RWPE2 (cell line): ENCODE measurements around the gene KIAA1755.

Experiments
- ATAC-seq: fragments of 200-7000 bp; cut with Tn5 transposase; 3 replicates; pipeline ENCODE4 v1.9.1; 2021; ENCODE audit warnings: low read depth
- DNase-seq: peaks from one replicate; pipeline ENCODE4 v3.0.0-alpha.2; 2020; ENCODE audit warnings: low spot score
- H3K27ac ChIP-seq: fragments of 450-650 bp; 2 replicates; pipeline ENCODE4 v1.5.1; 2017; ENCODE audit warnings: mild to moderate bottlenecking; ENCODE audit not compliant: poor library complexity, severe bottlenecking
- H3K27me3 ChIP-seq: fragments of 250-450 bp; sonication (Bioruptor Pico); 2 replicates; pipeline ENCODE4 v1.5.1; 2021; ENCODE audit warnings: mild to moderate bottlenecking, moderate library complexity; ENCODE audit not compliant: insufficient read depth, poor library complexity, severe bottlenecking
- H3K36me3 ChIP-seq: fragments of 250-450 bp; sonication (Bioruptor Pico); 2 replicates; pipeline ENCODE4 v1.5.1; 2020; ENCODE audit warnings: low read depth, mild to moderate bottlenecking, moderate library complexity
- H3K4me1 ChIP-seq: fragments of 250-450 bp; sonication (Bioruptor Pico); 2 replicates; pipeline ENCODE4 v1.5.1; 2021; ENCODE audit warnings: mild to moderate bottlenecking, moderate library complexity; ENCODE audit not compliant: insufficient read depth, poor library complexity, severe bottlenecking
- H3K4me3 ChIP-seq: fragments of 250-450 bp; sonication (Bioruptor Pico); 2 replicates; pipeline ENCODE4 v1.5.1; 2021; ENCODE audit warnings: mild to moderate bottlenecking, moderate library complexity; ENCODE audit not compliant: severe bottlenecking
- H3K9me3 ChIP-seq: fragments of 250-450 bp; sonication (Bioruptor Pico); 2 replicates; pipeline ENCODE4 v1.5.1; 2021; ENCODE audit warnings: mild to moderate bottlenecking, moderate library complexity; ENCODE audit not compliant: severe bottlenecking
- CTCF ChIP-seq: fragments of 450-650 bp; IDR thresholded peaks from one replicate; pipeline ENCODE4 v1.5.1; 2017; ENCODE audit warnings: mild to moderate bottlenecking, moderate library complexity; ENCODE audit not compliant: poor library complexity, severe bottlenecking

KIAA1755 gene

GRCh38 chr20:38207621-38208020, 52.9 kb downstream of the KIAA1755 start:
- Histone ChIP-seq H3K4me1 (peaks cover 16% of the 10 kb centered on the region), H3K27ac (no peak overlapping the region), H3K27me3 (no peaks in the 10 kb centered on the region), H3K9me3 (no peaks in the 10 kb centered on the region), H3K36me3 (no peaks in the 10 kb centered on the region), H3K4me3 (no peak overlapping the region)
- TF ChIP-seq CTCF = no peak
- ATAC-seq (no peak), DNase-seq (no peak)

DNA sequence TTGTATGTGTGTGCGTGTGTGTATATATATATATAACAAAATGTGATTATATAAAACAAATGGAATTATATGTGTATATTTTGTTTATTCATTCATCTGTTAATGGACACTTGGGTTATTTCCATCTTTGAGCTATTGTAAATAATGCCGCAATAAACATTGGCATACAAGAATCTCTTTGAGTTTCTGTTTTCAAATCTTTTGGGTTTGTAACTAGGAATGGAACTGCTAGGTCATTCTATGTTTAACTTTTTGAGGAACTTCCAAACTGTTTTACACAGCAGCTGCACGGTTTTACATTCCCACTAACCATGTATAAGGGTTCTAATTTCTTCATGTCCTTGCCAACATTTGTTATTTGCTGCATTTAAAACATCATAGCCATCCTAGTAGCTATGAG, 55.5 kb downstream of the KIAA1755 start:
- ATAC-seq (no peak), DNase-seq (no peak)
- H3K27ac ChIP-seq = no peak overlapping the region
- no peaks in the 10 kb centered on the region for H3K27me3 ChIP-seq
- H3K36me3 ChIP-seq = no peaks in the 10 kb centered on the region
- no peaks in the 10 kb centered on the region for H3K9me3 ChIP-seq
- no peak for TF ChIP-seq CTCF
- no peak overlapping the region for H3K4me3 ChIP-seq
- peaks cover 14% of the 10 kb centered on the region for H3K4me1 ChIP-seq

DNA sequence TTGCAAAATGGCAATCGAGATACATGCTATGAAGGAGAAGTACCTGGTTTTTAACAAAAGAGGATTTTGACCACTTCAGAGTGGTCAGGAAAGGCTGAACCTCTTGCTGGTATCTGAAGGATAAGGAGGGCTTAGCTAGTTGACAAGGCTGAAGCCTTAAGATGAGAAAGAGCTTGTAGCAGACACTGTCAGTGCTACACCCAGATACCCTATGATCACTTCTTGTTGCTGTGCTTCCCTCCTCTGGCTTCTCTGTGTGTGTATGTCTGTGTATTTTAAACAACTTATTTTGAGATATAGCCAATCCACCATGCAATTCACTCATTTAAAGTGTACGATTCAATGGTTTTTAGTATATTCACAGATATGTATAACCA, 56.6 kb downstream of the KIAA1755 start:
- Histone ChIP-seq H3K4me1 (peaks cover 13% of the 10 kb centered on the region), H3K9me3 (no peaks in the 10 kb centered on the region), H3K36me3 (no peaks in the 10 kb centered on the region), H3K4me3 (no peak overlapping the region), H3K27ac (peak overlapping the region; percentile 74), H3K27me3 (no peaks in the 10 kb centered on the region)
- ATAC-seq = no peak
- TF ChIP-seq CTCF = no peak
- DNase-seq = no peak

- DNase-seq = peak; percentile 75
- H3K4me1 ChIP-seq = peaks cover 18% of the 10 kb centered on the region
- no peaks in the 10 kb centered on the region for H3K9me3 ChIP-seq
- H3K4me3 ChIP-seq = no peak overlapping the region
- no peak for TF ChIP-seq CTCF
- no peaks in the 10 kb centered on the region for H3K36me3 ChIP-seq
- peak overlapping the region; percentile 74 for H3K27ac ChIP-seq
- no peaks in the 10 kb centered on the region for H3K27me3 ChIP-seq
- no peak for ATAC-seq
These were observed 57.1 kb downstream of the KIAA1755 start for GRCh38 chr20:38203337-38203980.

GRCh38 chr20:38202982-38203293, 57.6 kb downstream of the KIAA1755 start:
- Histone ChIP-seq H3K27me3 (no peaks in the 10 kb centered on the region), H3K36me3 (no peaks in the 10 kb centered on the region), H3K4me1 (peaks cover 23% of the 10 kb centered on the region), H3K9me3 (no peaks in the 10 kb centered on the region), H3K27ac (peak overlapping the region; percentile 74), H3K4me3 (no peak overlapping the region)
- ATAC-seq (no peak), DNase-seq (peak; percentile 65)
- no peak for TF ChIP-seq CTCF
